GM18511 (cell line): ENCODE data around the gene GRID1.

Source experiments
- ATAC-seq: cut with Tn5 transposase; IDR thresholded peaks from one replicate; pipeline ENCODE4 v1.9.1; 2021; ENCODE audit warnings: mild to moderate bottlenecking, moderate library complexity; ENCODE audit not compliant: unreplicated experiment

Gene GRID1

GRCh38 chr10:85600744-85601081, 765.9 kb downstream of the GRID1 start:
- ATAC-seq = no peak

- no peak for ATAC-seq
Observed at GRCh38 chr10:85600026-85600743, 766.4 kb downstream of the GRID1 start.

DNA sequence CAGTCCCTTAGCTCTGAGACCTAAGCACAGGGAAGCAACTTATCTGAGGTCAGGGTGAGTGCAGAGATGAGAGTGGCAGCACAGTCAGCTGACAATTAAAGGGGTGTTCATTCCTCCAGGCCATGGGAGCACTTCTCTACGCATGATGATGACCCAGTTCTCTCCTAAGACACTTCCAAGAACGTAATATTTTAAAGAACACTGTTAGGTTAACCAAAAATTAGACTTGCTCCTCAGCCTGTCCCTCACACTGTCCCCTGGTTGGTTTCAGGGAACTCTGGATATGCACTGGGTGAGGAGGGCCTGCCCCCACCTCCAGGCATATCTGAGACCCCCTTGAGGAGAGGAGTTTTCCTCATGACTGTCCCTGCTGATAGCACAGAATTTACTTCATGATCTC, 767.5 kb downstream of the GRID1 start:
- no peak for ATAC-seq

DNA sequence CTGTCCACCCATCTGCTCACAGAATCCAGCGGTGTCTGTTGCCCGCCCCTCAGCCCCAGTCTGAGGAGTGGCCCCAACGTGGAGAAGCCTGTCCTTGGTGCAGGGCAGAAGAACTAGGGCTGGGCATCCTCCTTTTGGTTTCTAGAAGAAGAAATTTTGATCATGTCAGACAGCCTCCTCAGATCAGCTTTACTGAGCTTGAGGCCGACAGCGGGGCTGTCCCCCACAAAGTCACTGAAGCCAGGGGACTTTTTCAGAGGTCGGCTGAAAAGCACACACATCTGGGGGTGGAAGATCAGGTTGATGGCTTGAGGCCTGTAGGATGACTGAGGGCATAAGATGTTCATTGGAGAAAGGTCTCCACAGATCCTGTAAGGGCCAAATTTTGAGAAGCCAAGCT, 767.9 kb downstream of the GRID1 start:
- ATAC-seq = no peak

- ATAC-seq = no peak
Observed at GRCh38 chr10:85597006-85597405, 769.6 kb downstream of the GRID1 start.

DNA sequence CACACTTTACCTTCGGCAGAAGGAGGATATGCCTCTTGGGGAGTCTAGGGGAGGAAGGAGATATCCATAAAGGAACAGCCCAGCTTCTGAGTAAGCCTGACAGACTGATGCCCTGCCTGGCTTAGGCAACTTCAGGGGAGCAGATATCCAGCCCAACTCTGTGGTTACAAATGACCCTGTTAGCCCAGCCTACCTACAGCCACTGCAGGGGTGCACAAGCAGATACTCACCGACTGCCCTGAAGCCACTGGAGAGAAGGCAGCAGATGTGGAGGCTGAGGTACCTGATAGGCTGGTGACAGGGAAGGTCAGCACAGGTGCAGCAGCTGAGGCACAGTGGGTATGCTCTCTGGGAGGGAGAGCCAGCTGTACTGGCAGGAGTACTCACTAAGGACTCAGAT, 770.2 kb downstream of the GRID1 start:
- ATAC-seq = no peak

GRCh38 chr10:85594239-85594638, 772.4 kb downstream of the GRID1 start:
- ATAC-seq = no peak

- no peak for ATAC-seq
Observed at GRCh38 chr10:85593226-85593772, 773.3 kb downstream of the GRID1 start.

GRCh38 chr10:85581371-85581770, 785.2 kb downstream of the GRID1 start:
- no peak for ATAC-seq

- no peak for ATAC-seq
Observed at GRCh38 chr10:85580585-85580984, 786.0 kb downstream of the GRID1 start.

- no peak for ATAC-seq
Observed at GRCh38 chr10:85578860-85579259, 787.7 kb downstream of the GRID1 start.

- ATAC-seq = no peak
Observed at GRCh38 chr10:85575441-85575840, 791.2 kb downstream of the GRID1 start.

DNA sequence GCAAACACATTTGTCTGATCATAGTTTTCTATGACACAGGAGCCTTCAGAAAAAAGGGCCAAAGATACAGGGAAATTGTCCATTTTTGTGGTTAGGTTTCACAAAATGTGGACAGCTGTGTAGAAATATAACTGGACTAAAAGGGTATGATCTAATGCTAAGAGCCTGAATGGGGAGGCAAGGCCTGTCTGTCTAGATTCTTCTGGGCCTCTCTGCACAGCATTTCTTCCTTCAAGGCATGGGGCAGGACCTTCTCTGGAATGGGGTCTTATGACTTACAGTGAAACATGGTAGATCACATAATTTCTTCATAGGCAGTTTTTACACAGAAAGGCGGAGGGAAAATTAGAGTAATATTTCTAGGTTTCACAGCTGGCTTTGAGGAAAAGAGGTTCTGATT, 795.7 kb downstream of the GRID1 start:
- ATAC-seq = no peak

DNA sequence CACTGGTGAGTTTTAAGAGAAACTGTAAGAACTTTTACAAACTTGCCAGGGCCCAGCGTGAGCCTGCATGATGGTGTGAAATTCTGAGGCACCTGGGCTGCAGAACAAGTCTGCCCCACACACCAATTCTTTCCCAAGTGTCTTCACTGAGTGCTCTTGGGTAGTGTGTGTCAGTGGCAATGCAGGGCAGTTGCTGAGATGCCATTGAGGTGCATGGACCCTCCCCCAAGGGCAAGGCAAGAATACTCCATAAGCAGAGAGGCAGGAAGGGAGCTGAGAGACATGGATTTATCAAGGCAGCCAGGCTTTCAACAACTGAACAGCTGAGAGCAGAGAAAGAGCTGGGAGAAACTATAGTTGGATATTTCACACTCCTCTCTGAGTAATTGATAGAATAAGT, 801.2 kb downstream of the GRID1 start:
- no peak for ATAC-seq

GRCh38 chr10:85558533-85558932, 808.1 kb downstream of the GRID1 start:
- ATAC-seq = no peak

DNA sequence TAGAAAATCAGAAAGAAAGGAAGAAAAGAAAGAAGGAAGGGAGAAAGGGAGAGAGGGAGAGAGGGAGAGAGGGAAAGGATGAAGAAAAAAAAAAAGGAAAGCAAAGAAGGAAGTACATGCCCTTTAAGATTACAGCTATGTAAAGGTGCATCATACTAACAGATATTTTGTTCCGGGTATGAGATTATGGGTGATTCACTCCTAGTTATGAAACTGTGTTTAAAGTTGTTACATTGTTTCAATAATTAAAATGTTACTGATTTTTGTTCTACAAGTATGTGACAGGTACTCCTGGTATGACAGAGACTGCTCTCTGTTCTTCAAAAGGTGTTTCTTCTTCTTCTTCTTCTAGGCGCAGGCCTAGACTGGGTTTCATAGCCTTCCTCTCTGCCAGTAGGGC, 808.9 kb downstream of the GRID1 start:
- ATAC-seq = no peak

DNA sequence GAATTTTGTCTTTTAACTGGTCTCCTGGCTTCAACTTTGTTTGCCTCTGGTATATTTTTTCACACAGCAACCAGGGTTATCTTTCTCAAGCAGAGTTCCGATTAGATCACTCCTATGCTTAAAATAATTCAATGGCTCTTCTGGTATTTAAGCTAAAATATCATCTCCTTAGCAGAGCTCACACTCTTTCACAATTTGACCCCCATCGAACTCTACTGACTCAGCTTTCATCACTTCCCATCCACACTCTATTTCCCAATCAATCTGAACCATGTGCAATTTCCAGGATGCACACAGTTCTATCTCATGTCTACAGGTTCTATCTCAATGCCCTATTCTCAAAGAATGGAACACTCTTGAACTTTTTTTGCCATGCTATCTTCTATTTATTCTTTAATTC, 809.5 kb downstream of the GRID1 start:
- ATAC-seq = no peak
